T-cell (primary cell): ENCODE measurements around the gene SRRM3. TPM values are rescaled to one million over a fixed set of nuclear protein-coding genes. Genes with fewer than 3 reads are reported as not detected.

Experiments
- ATAC-seq, 4 experiments: fragments of 200-7000 bp in 3 of 4; fragments of 150-1000 bp in 1 of 4; cut with Tn5 transposase; replicated peaks in 1 of 4; 1 replicate in 3 of 4; 2 replicates in 1 of 4; pipeline ENCODE4 v1.10.0; 2021; ENCODE audit warnings: moderate library complexity in 3 of 4, mild to moderate bottlenecking in 2 of 4, moderate number of reproducible peaks in 1 of 4
- CTCF ChIA-PET, 2 donors: fragments of 300-600 bp; sonication (Branson Sonifier 250); formaldehyde crosslinking; loops; one replicate each; lab custom pipeline; 2022; ENCODE audit warnings: antibody characterized with exemption in 2 of 2; lab: Charles Lee
- POLR2A ChIA-PET, 2 donors: fragments of 300-600 bp; sonication (Branson Sonifier 250); formaldehyde crosslinking; loops; one replicate each; lab custom pipeline; 2022; ENCODE audit warnings: antibody characterized with exemption in 2 of 2; lab: Charles Lee
- DNase-seq, 35 experiments: peaks; one replicate each; pipeline versions ENCODE4 v3.0.0 to v3.0.0-alpha.2; 2013 to 2023
- H3K27ac ChIP-seq: one replicate; pipeline ENCODE4 v1.5.1; 2013; ENCODE audit warnings: low read length
- H3K27me3 ChIP-seq, 2 experiments: replicated peaks in 1 of 2; 1 replicate in 1 of 2; 2 replicates in 1 of 2; pipeline versions ENCODE4 v1.6.1 to v1.7.0; 2013; ENCODE audit warnings: low read length in 1 of 2, mixed read lengths in 1 of 2; ENCODE audit not compliant: control insufficient read depth in 2 of 2, insufficient read depth in 2 of 2; ENCODE audit errors: extremely low read depth in 1 of 2
- H3K36me3 ChIP-seq, 2 donors: 1 replicate in 1 of 2; 2 replicates in 1 of 2; pipeline versions ENCODE4 v1.6.1 to v1.7.0; 2013; ENCODE audit warnings: low read length in 1 of 2; ENCODE audit not compliant: control insufficient read depth in 2 of 2, insufficient read depth in 1 of 2; ENCODE audit errors: extremely low read depth in 1 of 2
- H3K4me1 ChIP-seq, 2 experiments: 1 replicate in 1 of 2; 2 replicates in 1 of 2; pipeline versions ENCODE4 v1.6.1 to v1.7.0; 2013; ENCODE audit warnings: low read length in 2 of 2, mixed read lengths in 1 of 2; ENCODE audit not compliant: insufficient read depth in 2 of 2, control insufficient read depth in 1 of 2; ENCODE audit errors: extremely low read depth in 1 of 2
- H3K4me3 ChIP-seq, 2 donors: 1 replicate in 1 of 2; 2 replicates in 1 of 2; pipeline versions ENCODE4 v1.5.1 to v1.7.0; 2013; ENCODE audit warnings: mild to moderate bottlenecking in 2 of 2, low read length in 1 of 2, moderate library complexity in 1 of 2; ENCODE audit not compliant: control insufficient read depth in 1 of 2; ENCODE audit errors: extremely low read depth in 1 of 2
- H3K9me3 ChIP-seq: 2 replicates; pipeline ENCODE4 v1.7.0; 2013
- H3K27ac Mint-ChIP-seq, 2 donors: one replicate each; pipeline ENCODE4 v1.8.0; 2020 to 2021; ENCODE audit warnings: mild to moderate bottlenecking in 2 of 2, mixed read lengths in 2 of 2
- H3K27me3 Mint-ChIP-seq, 2 donors: one replicate each; pipeline ENCODE4 v1.8.0; 2021 to 2022; ENCODE audit warnings: mixed read lengths in 2 of 2
- H3K36me3 Mint-ChIP-seq: one replicate; pipeline ENCODE4 v1.8.0; 2021; ENCODE audit warnings: mixed read lengths
- H3K4me1 Mint-ChIP-seq, 3 donors: one replicate each; pipeline ENCODE4 v1.8.0; 2020 to 2022; ENCODE audit warnings: mixed read lengths in 3 of 3, mild to moderate bottlenecking in 1 of 3
- H3K4me3 Mint-ChIP-seq, 3 donors: one replicate each; pipeline ENCODE4 v1.8.0; 2020 to 2022; ENCODE audit warnings: mild to moderate bottlenecking in 3 of 3, mixed read lengths in 3 of 3, moderate library complexity in 3 of 3
- H3K9me3 Mint-ChIP-seq, 3 donors: one replicate each; pipeline ENCODE4 v1.8.0; 2020 to 2022; ENCODE audit warnings: mixed read lengths in 3 of 3
- WGBS: methylation state at CpG from one replicate; pipeline ENCODE4 v1.1.5; 2013; ENCODE audit warnings: missing lambda C conversion rate; ENCODE audit not compliant: insufficient coverage; 5-methylcytosine and 5-hydroxymethylcytosine counted together
- total RNA-seq, 35 experiments: library from RNA in 6 of 35; stranded (reverse) in 6 of 35; fragments of 120-200 nt in 1 of 35; gene quantifications; one replicate each; pipeline versions ENCODE4 v1.2.1 to v1.2.4 and lab custom pipeline; 2013 to 2026

Gene SRRM3
- total RNA-seq, 5 donors from 2014 or later (not counting 1 experiment from before 2014, with no cell fraction given) = not detected

DNA sequence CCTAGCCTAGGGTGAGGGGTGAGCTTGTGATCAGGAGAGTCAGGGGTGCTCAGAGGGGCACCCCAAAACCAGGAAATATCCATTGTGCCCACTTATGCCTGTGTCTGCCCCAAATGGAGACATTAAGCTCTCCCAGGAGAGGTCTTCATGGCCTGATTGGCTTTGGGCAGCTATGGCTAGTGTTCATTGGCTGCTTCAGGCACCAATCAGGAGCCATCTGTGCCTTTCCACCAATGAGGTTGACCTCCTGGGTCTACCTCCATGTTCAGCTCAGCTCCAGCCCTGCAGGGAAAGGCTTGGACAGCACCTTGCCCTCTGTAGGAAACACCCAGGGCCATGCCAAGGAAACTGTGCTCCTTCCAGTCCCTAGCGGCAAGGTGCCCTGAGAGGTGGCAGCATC is 76.8 kb downstream of the SRRM3 start:
- Histone ChIP-seq H3K27ac (no peak overlapping the region), H3K4me1 (peaks cover 7 to 19% of the 10 kb centered on the region in 2 experiments), H3K36me3 (no peaks in the 10 kb centered on the region), H3K4me3 (no peak overlapping the region), H3K9me3 (no peaks in the 10 kb centered on the region), H3K27me3 (peaks cover 8 to 73% of the 10 kb centered on the region in 2 experiments)
- H3K9me3 Mint-ChIP-seq = no peaks in the 10 kb centered on the region
- DNase-seq (no peak), ATAC-seq (no peak)
- no peaks in the 10 kb centered on the region for H3K36me3 Mint-ChIP-seq
- no peak overlapping the region for H3K27ac Mint-ChIP-seq
- H3K4me1 Mint-ChIP-seq = peaks cover 9 to 18% (median 17%) of the 10 kb centered on the region in 3 donors
- H3K4me3 Mint-ChIP-seq = no peak overlapping the region
- WGBS = 100% methylated on average over 1 of the region's 1 CpG
- peaks cover 35 to 45% of the 10 kb centered on the region in 2 donors for H3K27me3 Mint-ChIP-seq
- ChIA-PET CTCF (no interaction called here), POLR2A (no interaction called here)

DNA sequence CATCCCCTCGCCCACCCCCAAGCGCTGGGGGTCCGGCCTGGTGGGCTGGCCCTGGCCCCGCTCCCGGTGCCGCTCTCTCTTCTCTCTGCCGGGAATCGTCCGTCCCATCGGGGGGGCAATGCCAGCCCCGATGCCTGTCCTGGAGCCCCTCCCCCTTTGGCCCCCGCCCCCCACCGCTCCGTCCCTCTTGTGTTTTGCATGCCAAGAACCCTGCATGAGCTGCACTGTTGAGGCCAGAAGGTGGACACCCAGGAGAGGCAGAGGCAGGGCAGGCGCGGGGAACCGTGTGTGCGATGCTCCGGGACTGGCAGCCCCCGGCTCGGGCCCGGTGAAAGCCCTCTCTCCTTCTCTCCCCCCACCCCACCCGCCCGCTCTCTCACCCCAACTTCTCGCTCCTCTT is 78.7 kb downstream of the SRRM3 start:
- no peak for DNase-seq
- Mint-ChIP-seq H3K9me3 (no peaks in the 10 kb centered on the region), H3K27me3 (peaks cover 40 to 54% of the 10 kb centered on the region in 2 donors), H3K4me1 (peaks cover 9 to 22% (median 17%) of the 10 kb centered on the region in 3 donors), H3K27ac (no peak overlapping the region), H3K36me3 (no peaks in the 10 kb centered on the region), H3K4me3 (peak overlapping the region in 1 of 3 donors; percentile 78)
- Histone ChIP-seq H3K4me3 (no peak overlapping the region), H3K27ac (no peak overlapping the region), H3K4me1 (peaks cover 7 to 19% of the 10 kb centered on the region in 2 experiments), H3K9me3 (no peaks in the 10 kb centered on the region), H3K36me3 (no peaks in the 10 kb centered on the region), H3K27me3 (peaks cover 8 to 77% of the 10 kb centered on the region in 2 experiments)
- 73% methylated on average over 8 of the region's 25 CpGs for WGBS
- no peak for ATAC-seq
- ChIA-PET POLR2A (no interaction called here), CTCF (interaction anchor here in 1 of 2 donors (0.7 kb wide), 2 partner anchors 9 to 71 kb away, joined by 3 to 4 read pairs; no protein-coding TSS in a partner anchor)

DNA sequence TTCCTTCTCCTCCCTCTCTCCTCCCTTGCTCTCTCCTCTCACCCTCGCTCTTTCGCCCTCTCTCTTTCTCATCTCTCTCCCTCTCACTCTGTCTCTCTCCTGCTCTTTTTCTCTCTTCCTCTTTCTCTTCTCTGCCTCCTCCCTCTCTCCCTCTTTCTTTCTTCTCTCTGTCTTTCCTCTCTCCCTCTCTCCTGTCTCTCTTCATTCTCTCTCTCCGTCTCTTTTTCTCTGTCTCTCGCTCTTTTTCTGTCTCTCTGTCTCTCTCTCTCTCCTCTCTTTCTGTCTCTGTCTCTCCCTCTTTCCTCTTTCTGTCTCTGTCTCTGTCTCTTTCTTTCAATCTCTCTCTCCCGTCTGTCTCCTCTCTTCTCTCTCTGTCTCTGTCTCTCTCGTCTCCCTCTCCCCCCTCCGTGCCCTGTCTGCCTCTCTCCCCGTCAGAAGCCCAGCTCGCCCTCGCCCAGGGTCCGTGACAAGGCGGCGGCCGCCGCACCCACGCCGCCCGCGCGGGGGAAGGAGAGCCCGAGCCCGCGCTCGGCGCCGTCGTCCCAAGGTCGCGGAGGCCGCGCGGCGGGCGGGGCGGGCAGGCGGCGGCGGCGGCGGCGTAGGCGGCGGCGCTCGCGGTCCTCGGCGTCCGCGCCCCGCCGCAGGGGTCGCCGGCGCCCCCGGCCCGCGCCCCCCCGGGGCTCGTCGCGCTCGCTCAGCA is 79.5 kb downstream of the SRRM3 start:
- Histone ChIP-seq H3K27me3 (peaks cover 8 to 80% of the 10 kb centered on the region in 2 experiments), H3K36me3 (no peaks in the 10 kb centered on the region), H3K4me1 (peaks cover 7 to 19% of the 10 kb centered on the region in 2 experiments), H3K4me3 (peak overlapping the region; percentile 17 to 54), H3K9me3 (no peaks in the 10 kb centered on the region), H3K27ac (no peak overlapping the region)
- peak; percentile 55 to 67 (median 64) for ATAC-seq
- DNase-seq = peak in 3 of 35 experiments; percentile 15 to 41 (median 27)
- Mint-ChIP-seq H3K36me3 (no peaks in the 10 kb centered on the region), H3K4me1 (peaks cover 9 to 22% (median 17%) of the 10 kb centered on the region in 3 donors), H3K4me3 (peak overlapping the region; percentile 69 to 78 (median 77)), H3K27me3 (peaks cover 40 to 54% of the 10 kb centered on the region in 2 donors), H3K27ac (peak overlapping the region in 1 of 2 donors; percentile 25), H3K9me3 (no peaks in the 10 kb centered on the region)
- ChIA-PET POLR2A (interaction anchor here in 1 of 2 donors (0.5 kb wide), 1 partner anchor 68 kb away, joined by 5 read pairs; no protein-coding TSS in a partner anchor), CTCF (interaction anchor here in 1 of 2 donors (0.7 kb wide), 1 partner anchor 71 kb away, joined by 3 read pairs; no protein-coding TSS in a partner anchor)
- WGBS = 4% methylated on average over 63 of the region's 63 CpGs

DNA sequence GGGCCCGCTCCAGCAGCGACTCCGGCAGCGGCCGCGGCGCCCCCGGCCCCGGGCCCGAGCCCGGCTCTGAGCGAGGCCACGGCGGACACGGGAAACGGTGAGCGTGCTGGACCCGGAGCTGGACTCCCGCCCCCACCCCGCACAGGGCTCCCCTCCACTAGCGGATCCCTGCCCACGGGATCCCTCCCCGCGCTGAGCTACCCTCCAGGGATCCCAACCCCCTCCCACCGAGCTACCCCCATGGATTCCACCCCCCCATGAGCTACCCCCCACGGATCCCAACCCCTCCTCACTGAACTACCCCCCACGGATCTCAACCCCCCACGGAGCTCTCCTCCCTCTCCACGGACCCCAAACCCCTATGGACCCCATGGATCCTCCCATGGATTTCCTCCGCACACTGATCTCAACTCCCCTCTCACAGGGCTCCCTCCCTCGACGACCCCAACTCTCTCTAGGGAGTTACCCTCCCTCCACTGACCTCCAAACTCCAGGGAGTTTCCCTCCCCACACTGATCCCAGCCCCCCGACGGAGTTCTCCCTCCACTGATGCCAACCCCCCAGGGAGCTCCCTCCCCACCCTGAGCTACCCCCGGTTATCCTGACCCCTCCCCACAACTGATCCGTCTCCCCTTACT is 80.1 kb downstream of the SRRM3 start:
- no peak overlapping the region for H3K27ac ChIP-seq
- peak overlapping the region; percentile 15 to 54 for H3K4me3 ChIP-seq
- WGBS = 7% methylated on average over 31 of the region's 36 CpGs
- H3K4me1 ChIP-seq = peaks cover 7 to 19% of the 10 kb centered on the region in 2 experiments
- peaks cover 8 to 77% of the 10 kb centered on the region in 2 experiments for H3K27me3 ChIP-seq
- no peaks in the 10 kb centered on the region for H3K36me3 Mint-ChIP-seq
- DNase-seq = no peak
- no peaks in the 10 kb centered on the region for H3K9me3 Mint-ChIP-seq
- peaks cover 9 to 22% (median 17%) of the 10 kb centered on the region in 3 donors for H3K4me1 Mint-ChIP-seq
- no peak overlapping the region for H3K27ac Mint-ChIP-seq
- POLR2A ChIA-PET = interaction anchor here in 1 of 2 donors (0.5 to 0.7 kb wide), 3 partner anchors 49 to 77 kb away, joined by 4 to 7 read pairs (median 5); no protein-coding TSS in a partner anchor
- no peaks in the 10 kb centered on the region for H3K36me3 ChIP-seq
- ATAC-seq = no peak
- CTCF ChIA-PET = interaction anchor here (0.6 kb wide), 2 partner anchors 31 to 1042 kb away, joined by 3 read pairs; no protein-coding TSS in a partner anchor
- H3K9me3 ChIP-seq = no peaks in the 10 kb centered on the region
- peaks cover 38 to 52% of the 10 kb centered on the region in 2 donors for H3K27me3 Mint-ChIP-seq
- peak overlapping the region; percentile 61 to 78 (median 62) for H3K4me3 Mint-ChIP-seq

DNA sequence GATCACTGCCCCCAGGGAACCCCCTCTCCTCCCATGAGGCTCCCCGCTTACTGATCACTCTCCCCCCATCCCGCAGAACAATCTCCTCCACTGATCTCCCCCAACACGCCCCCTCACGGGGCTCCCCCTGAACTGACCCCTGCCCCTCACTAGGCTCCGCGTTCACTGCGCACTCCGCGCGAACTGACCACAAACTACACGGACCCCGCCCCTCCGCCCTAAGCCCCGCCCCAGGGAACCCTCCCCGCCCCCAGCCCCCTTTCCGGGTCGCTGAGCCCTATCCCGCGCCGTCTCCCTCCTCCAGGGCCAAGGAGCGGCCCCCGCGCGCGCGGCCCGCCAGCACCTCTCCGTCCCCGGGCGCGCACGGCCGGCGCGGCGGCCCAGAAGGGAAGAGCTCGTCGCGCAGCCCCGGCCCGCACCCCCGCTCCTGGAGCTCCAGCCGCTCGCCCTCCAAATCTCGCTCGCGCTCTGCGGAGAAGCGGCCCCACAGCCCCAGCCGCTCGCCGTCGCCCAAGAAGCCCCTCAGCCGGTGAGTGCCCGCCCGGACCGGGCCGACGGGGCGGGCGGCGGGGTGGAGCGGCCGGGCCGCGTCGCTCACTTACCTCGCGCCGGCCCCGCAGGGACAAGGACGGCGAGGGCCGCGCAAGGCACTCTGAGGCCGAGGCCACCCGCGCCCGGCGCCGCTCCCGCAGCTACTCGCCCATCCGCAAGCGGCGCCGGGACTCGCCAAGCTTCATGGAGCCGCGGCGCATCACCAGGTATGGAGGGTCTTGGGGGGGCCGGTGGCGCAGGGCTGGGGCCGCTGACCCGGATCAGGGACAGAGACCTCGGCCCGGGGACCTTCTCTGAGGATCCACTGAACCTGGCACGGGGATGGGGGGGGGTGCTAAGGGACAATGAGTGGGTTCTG is 80.9 kb downstream of the SRRM3 start:
- Mint-ChIP-seq H3K9me3 (no peaks in the 10 kb centered on the region), H3K27me3 (peaks cover 31 to 45% of the 10 kb centered on the region in 2 donors), H3K4me1 (peaks cover 9 to 22% (median 17%) of the 10 kb centered on the region in 3 donors), H3K4me3 (peak overlapping the region; percentile 60 to 78 (median 62)), H3K36me3 (no peaks in the 10 kb centered on the region), H3K27ac (no peak overlapping the region)
- Histone ChIP-seq H3K4me1 (peaks cover 7 to 19% of the 10 kb centered on the region in 2 experiments), H3K27me3 (peaks cover 6 to 69% of the 10 kb centered on the region in 2 experiments), H3K36me3 (no peaks in the 10 kb centered on the region), H3K4me3 (peak overlapping the region; percentile 15 to 54), H3K27ac (no peak overlapping the region), H3K9me3 (no peaks in the 10 kb centered on the region)
- POLR2A ChIA-PET = interaction anchor here in 1 of 2 donors (0.6 to 0.7 kb wide), 2 partner anchors 49 to 78 kb away, joined by 4 to 7 read pairs; no protein-coding TSS in a partner anchor
- peak; percentile 31 to 66 (median 36) for ATAC-seq
- DNase-seq = peak in 2 of 35 experiments; percentile 11 to 24
- 4% methylated on average over 72 of the region's 98 CpGs for WGBS
- CTCF ChIA-PET = interaction anchor here (0.6 kb wide), 2 partner anchors 32 to 1041 kb away, joined by 3 read pairs; no protein-coding TSS in a partner anchor
